Activated naive CD4-positive, alpha-beta T cell treated with anti-CD3 and anti-CD28 coated beads, Interleukin-2, amount 10 ng/mL, durations not matched to agents 7 days and 5 days (primary cell): ENCODE data around the gene GPRC5D.

ENCODE experiments used
- CTCF ChIA-PET: fragments of 350-600 bp; sonication (Branson Sonifier 250); formaldehyde crosslinking; loops from one replicate; lab custom pipeline; 2021; ENCODE audit warnings: antibody characterized with exemption; lab: Charles Lee
- DNase-seq: peaks from one replicate; pipeline ENCODE4 v3.0.0-alpha.2; 2020
- H3K27ac Mint-ChIP-seq: one replicate; pipeline ENCODE4 v1.8.0; 2021; ENCODE audit warnings: mild to moderate bottlenecking, moderate library complexity, mixed read lengths
- H3K27me3 Mint-ChIP-seq: one replicate; pipeline ENCODE4 v1.8.0; 2021; ENCODE audit warnings: mild to moderate bottlenecking, mixed read lengths
- H3K36me3 Mint-ChIP-seq: one replicate; pipeline ENCODE4 v1.8.0; 2021; ENCODE audit warnings: mixed read lengths
- H3K4me1 Mint-ChIP-seq: one replicate; pipeline ENCODE4 v1.8.0; 2021; ENCODE audit warnings: mixed read lengths
- H3K4me3 Mint-ChIP-seq: one replicate; pipeline ENCODE4 v1.8.0; 2021; ENCODE audit warnings: mild to moderate bottlenecking, moderate library complexity, mixed read lengths
- H3K9me3 Mint-ChIP-seq: one replicate; pipeline ENCODE4 v1.8.0; 2021; ENCODE audit warnings: mixed read lengths

Gene GPRC5D

GRCh38 chr12:12939888-12940287 is 12.1 kb downstream of the GPRC5D start:
- Mint-ChIP-seq H3K27me3 (peaks cover 15% of the 10 kb centered on the region), H3K4me3 (no peak overlapping the region), H3K4me1 (no peaks in the 10 kb centered on the region), H3K27ac (no peak overlapping the region), H3K36me3 (no peaks in the 10 kb centered on the region), H3K9me3 (no peaks in the 10 kb centered on the region)
- CTCF ChIA-PET = no interaction called here
- DNase-seq = no peak

GRCh38 chr12:12938541-12938940 is 13.4 kb downstream of the GPRC5D start:
- H3K27ac Mint-ChIP-seq = no peak overlapping the region
- no peaks in the 10 kb centered on the region for H3K9me3 Mint-ChIP-seq
- no peak for DNase-seq
- CTCF ChIA-PET = no interaction called here
- H3K4me3 Mint-ChIP-seq = no peak overlapping the region
- H3K4me1 Mint-ChIP-seq = no peaks in the 10 kb centered on the region
- no peaks in the 10 kb centered on the region for H3K36me3 Mint-ChIP-seq
- peaks cover 7% of the 10 kb centered on the region for H3K27me3 Mint-ChIP-seq

GRCh38 chr12:12936983-12937491 is 14.9 kb downstream of the GPRC5D start:
- H3K27me3 Mint-ChIP-seq = peaks cover 7% of the 10 kb centered on the region
- H3K27ac Mint-ChIP-seq = no peak overlapping the region
- H3K36me3 Mint-ChIP-seq = no peaks in the 10 kb centered on the region
- DNase-seq = no peak
- H3K4me1 Mint-ChIP-seq = no peaks in the 10 kb centered on the region
- no peak overlapping the region for H3K4me3 Mint-ChIP-seq
- no peaks in the 10 kb centered on the region for H3K9me3 Mint-ChIP-seq
- CTCF ChIA-PET = no interaction called here

GRCh38 chr12:12934556-12934955 is 17.4 kb downstream of the GPRC5D start:
- Mint-ChIP-seq H3K4me3 (no peak overlapping the region), H3K9me3 (no peaks in the 10 kb centered on the region), H3K27ac (no peak overlapping the region), H3K27me3 (peaks cover 4% of the 10 kb centered on the region), H3K36me3 (no peaks in the 10 kb centered on the region), H3K4me1 (no peaks in the 10 kb centered on the region)
- no peak for DNase-seq
- CTCF ChIA-PET = no interaction called here

DNA sequence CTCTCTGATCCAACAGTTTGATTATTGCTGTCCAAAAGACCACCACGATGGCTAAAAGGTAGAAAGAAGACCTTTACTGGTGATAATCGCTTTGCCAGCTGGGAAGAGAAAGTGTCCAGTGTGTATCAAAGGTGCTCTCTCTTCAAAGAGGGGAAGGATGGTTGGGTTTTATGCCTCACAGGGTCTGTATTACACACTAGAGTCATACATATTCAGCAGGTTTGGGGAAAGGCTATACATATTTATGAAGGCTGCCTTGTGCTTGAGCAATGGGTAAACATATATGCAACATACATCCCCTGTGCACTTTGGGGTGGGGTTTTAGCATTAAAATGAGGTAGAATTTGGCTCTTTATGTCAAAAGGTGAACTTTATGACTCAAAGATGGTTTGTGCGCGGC is 18.2 kb downstream of the GPRC5D start:
- no peaks in the 10 kb centered on the region for H3K36me3 Mint-ChIP-seq
- H3K4me3 Mint-ChIP-seq = no peak overlapping the region
- CTCF ChIA-PET = no interaction called here
- no peaks in the 10 kb centered on the region for H3K9me3 Mint-ChIP-seq
- no peaks in the 10 kb centered on the region for H3K4me1 Mint-ChIP-seq
- H3K27ac Mint-ChIP-seq = no peak overlapping the region
- no peaks in the 10 kb centered on the region for H3K27me3 Mint-ChIP-seq
- DNase-seq = no peak

- Mint-ChIP-seq H3K4me1 (no peaks in the 10 kb centered on the region), H3K27me3 (peaks cover 15% of the 10 kb centered on the region), H3K9me3 (no peaks in the 10 kb centered on the region), H3K36me3 (no peaks in the 10 kb centered on the region), H3K4me3 (no peak overlapping the region), H3K27ac (no peak overlapping the region)
- DNase-seq = no peak
- CTCF ChIA-PET = no interaction called here
These were observed 21.2 kb downstream of the GPRC5D start for GRCh38 chr12:12930633-12931219.

DNA sequence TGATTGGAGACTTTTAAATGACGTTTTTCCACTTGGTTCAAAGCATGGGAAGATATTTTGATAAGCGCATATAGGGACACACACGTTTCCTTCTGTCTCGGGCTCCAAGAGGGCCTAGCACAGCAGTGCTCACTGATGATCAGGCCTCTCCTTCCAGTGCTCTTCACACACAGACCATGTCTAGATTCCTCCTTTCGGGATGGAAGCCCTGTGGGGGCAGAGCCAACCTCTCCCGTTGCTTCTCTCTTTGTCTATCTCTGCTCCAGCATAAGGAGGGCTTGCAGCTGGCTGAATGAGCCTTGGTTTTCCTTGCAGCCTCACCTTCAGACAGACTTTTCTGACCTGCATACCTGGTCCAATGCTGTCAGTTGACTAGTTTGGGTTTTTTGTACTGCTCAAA is 22.3 kb downstream of the GPRC5D start:
- DNase-seq = no peak
- Mint-ChIP-seq H3K4me1 (no peaks in the 10 kb centered on the region), H3K36me3 (no peaks in the 10 kb centered on the region), H3K27me3 (peaks cover 24% of the 10 kb centered on the region), H3K9me3 (no peaks in the 10 kb centered on the region), H3K27ac (no peak overlapping the region), H3K4me3 (no peak overlapping the region)
- CTCF ChIA-PET = no interaction called here

GRCh38 chr12:12927211-12928079 is 24.5 kb downstream of the GPRC5D start:
- H3K4me3 Mint-ChIP-seq = peak overlapping the region; percentile 52
- peak overlapping the region; percentile 55 for H3K27ac Mint-ChIP-seq
- H3K9me3 Mint-ChIP-seq = no peaks in the 10 kb centered on the region
- CTCF ChIA-PET = no interaction called here
- H3K36me3 Mint-ChIP-seq = no peaks in the 10 kb centered on the region
- DNase-seq = peak; percentile 58
- H3K4me1 Mint-ChIP-seq = no peaks in the 10 kb centered on the region
- H3K27me3 Mint-ChIP-seq = peaks cover 38% of the 10 kb centered on the region

- Mint-ChIP-seq H3K9me3 (no peaks in the 10 kb centered on the region), H3K27ac (no peak overlapping the region), H3K27me3 (peaks cover 38% of the 10 kb centered on the region), H3K36me3 (no peaks in the 10 kb centered on the region), H3K4me1 (no peaks in the 10 kb centered on the region), H3K4me3 (no peak overlapping the region)
- CTCF ChIA-PET = no interaction called here
- DNase-seq = no peak
These were observed 25.3 kb downstream of the GPRC5D start for GRCh38 chr12:12926571-12927071.

GRCh38 chr12:12925388-12925787 is 26.6 kb downstream of the GPRC5D start:
- CTCF ChIA-PET = no interaction called here
- no peak overlapping the region for H3K27ac Mint-ChIP-seq
- H3K4me1 Mint-ChIP-seq = no peaks in the 10 kb centered on the region
- H3K27me3 Mint-ChIP-seq = peaks cover 38% of the 10 kb centered on the region
- H3K9me3 Mint-ChIP-seq = no peaks in the 10 kb centered on the region
- H3K4me3 Mint-ChIP-seq = no peak overlapping the region
- DNase-seq = no peak
- H3K36me3 Mint-ChIP-seq = no peaks in the 10 kb centered on the region

- CTCF ChIA-PET = no interaction called here
- no peaks in the 10 kb centered on the region for H3K4me1 Mint-ChIP-seq
- no peaks in the 10 kb centered on the region for H3K9me3 Mint-ChIP-seq
- peaks cover 41% of the 10 kb centered on the region for H3K27me3 Mint-ChIP-seq
- H3K4me3 Mint-ChIP-seq = no peak overlapping the region
- no peak overlapping the region for H3K27ac Mint-ChIP-seq
- no peak for DNase-seq
- no peaks in the 10 kb centered on the region for H3K36me3 Mint-ChIP-seq
These were observed 27.8 kb downstream of the GPRC5D start for GRCh38 chr12:12924169-12924568.

DNA sequence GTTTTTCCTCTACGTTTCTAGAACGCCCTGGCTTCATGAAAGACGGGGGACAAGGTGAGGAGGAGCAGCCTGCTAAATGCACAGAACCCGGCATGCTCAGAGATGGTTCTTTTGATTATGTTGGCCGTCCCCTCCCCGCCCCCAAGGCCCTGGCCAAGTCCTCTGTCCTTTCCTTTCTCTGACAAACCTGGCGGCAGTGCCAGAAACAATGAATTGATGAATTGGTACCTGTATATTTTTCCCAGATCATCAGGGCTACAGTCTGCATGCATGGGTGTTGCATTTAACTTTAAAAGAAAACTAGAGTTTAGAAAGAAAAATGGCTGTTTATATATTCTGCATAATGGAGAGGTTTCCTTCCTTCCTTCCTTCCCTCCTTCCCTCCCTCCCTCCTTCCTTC is 29.0 kb downstream of the GPRC5D start:
- Mint-ChIP-seq H3K4me3 (no peak overlapping the region), H3K36me3 (no peaks in the 10 kb centered on the region), H3K4me1 (no peaks in the 10 kb centered on the region), H3K27ac (no peak overlapping the region), H3K27me3 (peaks cover 53% of the 10 kb centered on the region), H3K9me3 (no peaks in the 10 kb centered on the region)
- CTCF ChIA-PET = no interaction called here
- no peak for DNase-seq

GRCh38 chr12:12922191-12922616 is 29.8 kb downstream of the GPRC5D start:
- peaks cover 58% of the 10 kb centered on the region for H3K27me3 Mint-ChIP-seq
- H3K4me1 Mint-ChIP-seq = no peaks in the 10 kb centered on the region
- DNase-seq = no peak
- no peaks in the 10 kb centered on the region for H3K36me3 Mint-ChIP-seq
- CTCF ChIA-PET = interaction anchor here (3.0 kb wide), 1 partner anchor 54 kb away, joined by 7 read pairs; no protein-coding TSS in a partner anchor
- H3K27ac Mint-ChIP-seq = no peak overlapping the region
- no peaks in the 10 kb centered on the region for H3K9me3 Mint-ChIP-seq
- no peak overlapping the region for H3K4me3 Mint-ChIP-seq

- no peaks in the 10 kb centered on the region for H3K36me3 Mint-ChIP-seq
- no peak overlapping the region for H3K4me3 Mint-ChIP-seq
- H3K4me1 Mint-ChIP-seq = peaks cover 10% of the 10 kb centered on the region
- DNase-seq = no peak
- CTCF ChIA-PET = interaction anchor here (1.6 to 3.0 kb wide), 2 partner anchors 56 to 64 kb away, joined by 5 to 7 read pairs; no protein-coding TSS in a partner anchor
- H3K27ac Mint-ChIP-seq = no peak overlapping the region
- H3K9me3 Mint-ChIP-seq = no peaks in the 10 kb centered on the region
- H3K27me3 Mint-ChIP-seq = peaks cover 52% of the 10 kb centered on the region
These were observed 32.1 kb downstream of the GPRC5D start for GRCh38 chr12:12919666-12920435.
